Measurements from ENCODE around the gene MIB1. TPM values are rescaled to one million over a fixed set of nuclear protein-coding genes. Genes with fewer than 3 reads are reported as not detected.
"Not testable (repeated sequence)": the region's sequence is repeated elsewhere in the genome, so short reads cannot be mapped to it uniquely, and the experiment has no call there.

MIB1 gene
- total and polyA plus RNA-seq, 10 of the 15 experiments (the other 5 are each of a cell fraction or from before 2014, with no cell fraction given), result 2.3 to 27.5 (median 10.4) TPM

DNA sequence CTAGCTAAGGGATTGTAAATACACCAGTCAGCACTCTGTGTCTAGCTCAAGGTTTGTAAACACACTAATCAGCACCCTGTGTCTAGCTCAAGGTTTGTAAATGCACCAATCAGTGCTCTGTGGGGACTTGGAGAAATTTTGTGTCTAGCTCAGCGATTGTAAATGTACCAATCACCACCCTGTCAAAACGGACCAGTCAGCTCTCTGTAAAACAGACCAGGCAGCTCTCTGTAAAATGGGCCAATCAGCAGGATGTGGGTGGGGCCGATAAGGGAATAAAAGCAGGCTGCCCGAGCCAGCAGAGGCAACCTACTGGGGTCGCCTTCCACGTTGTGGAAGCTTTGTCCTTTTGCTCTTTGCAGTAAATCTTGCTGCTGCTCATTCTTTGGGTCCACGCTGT, 33.5 kb upstream of the MIB1 start:
- H3K9me3 ChIP-seq (replicated peaks; ENCODE audit: control insufficient read depth, insufficient read depth, low read length); H3K27me3 ChIP-seq (replicated peaks in 1 of 2; ENCODE audit: control insufficient read depth in 2 of 2, insufficient read depth in 2 of 2, low read length in 1 of 2); H3K36me3 ChIP-seq (ENCODE audit: control insufficient read depth in 2 of 2, insufficient read depth in 2 of 2, low read length in 1 of 2); H3K4me2 ChIP-seq (ENCODE audit: control insufficient read depth, insufficient read depth); H3K4me3 ChIP-seq; in situ Hi-C loops (cut with MboI); H2AFZ ChIP-seq (ENCODE audit: control insufficient read depth, low read depth, low read length); H3K27ac ChIP-seq (ENCODE audit: control insufficient read depth, insufficient read depth); FAIRE-seq; H3K9ac ChIP-seq (ENCODE audit: control insufficient read depth, insufficient read depth, low read length); BruUV-seq (replicated peaks); H4K20me1 ChIP-seq (ENCODE audit: control insufficient read depth, insufficient read depth); intact Hi-C loops (cut with micrococcal nuclease; ENCODE audit: unreplicated experiment); H3K4me1 ChIP-seq (ENCODE audit: control insufficient read depth, insufficient read depth, low read length); DNase-seq (ENCODE audit: low read depth, low spot score); ATAC-seq: not testable (repeated sequence)
- RAD21 ChIA-PET (ENCODE audit: unreplicated experiment), result interaction anchor here (0.6 kb wide), 1 partner anchor 520 kb away, joined by 3 read pairs; no protein-coding TSS in a partner anchor
- H3K79me2 ChIP-seq (ENCODE audit: control insufficient read depth, insufficient read depth, low read length), result peaks cover 14% of the 10 kb centered on the region
- CTCF ChIA-PET, result interaction anchor here (1.3 kb wide), 1 partner anchor 110 kb away, joined by 4 read pairs; no protein-coding TSS in a partner anchor
- WGBS (ENCODE audit: insufficient coverage, insufficient replicate concordance, low lambda C conversion rate, missing lambda C conversion rate), result 78% methylated on average over 7 of the region's 7 CpGs
- TF ChIP-seq NFYB (IDR thresholded peaks at IDR 0.05; ENCODE audit: insufficient read depth, low read depth, low read length), result peak; percentile 45; the same call in 1 of the 2 replicates
- POLR2A ChIA-PET, result interaction anchor here (1.0 to 1.4 kb wide), 2 partner anchors 41 to 106 kb away, joined by 3 read pairs; partner anchors contain the start of gene ESCO1
- SMC1A ChIA-PET (ENCODE audit: uncharacterized antibody, unreplicated experiment), result interaction anchor here (0.7 to 0.9 kb wide), 2 partner anchors 9 to 36 kb away, joined by 3 read pairs; no protein-coding TSS in a partner anchor

GRCh38 chr18:21714474-21714873, 26.1 kb upstream of the MIB1 start:
- no peak overlapping the region for H3K4me3 ChIP-seq
- no peaks in the 10 kb centered on the region; the same call in 1 of the 2 replicates for H3K4me1 ChIP-seq (ENCODE audit: control insufficient read depth, insufficient read depth, low read length)
- no peaks in the 10 kb centered on the region for H3K27me3 ChIP-seq (replicated peaks in 1 of 2; ENCODE audit: control insufficient read depth in 2 of 2, insufficient read depth in 2 of 2, low read length in 1 of 2)
- 44% methylated on average over 1 of the region's 1 CpG for WGBS (ENCODE audit: insufficient coverage, insufficient replicate concordance, low lambda C conversion rate, missing lambda C conversion rate)
- in situ Hi-C loops (cut with MboI), result no loop called here
- H4K20me1 ChIP-seq (ENCODE audit: control insufficient read depth, insufficient read depth), result no peaks in the 10 kb centered on the region
- POLR2A ChIA-PET, result interaction anchor here (0.8 kb wide), 1 partner anchor 29 kb away, joined by 3 read pairs; no protein-coding TSS in a partner anchor
- RAD21 ChIA-PET (ENCODE audit: unreplicated experiment), result no interaction called here
- DNase-seq (ENCODE audit: low read depth, low spot score) (no peak), ATAC-seq (no peak), FAIRE-seq (no peak)
- no peaks in the 10 kb centered on the region for H3K36me3 ChIP-seq (ENCODE audit: control insufficient read depth in 2 of 2, insufficient read depth in 2 of 2, low read length in 1 of 2)
- H3K9ac ChIP-seq (ENCODE audit: control insufficient read depth, insufficient read depth, low read length), result no peak overlapping the region
- H3K9me3 ChIP-seq (replicated peaks; ENCODE audit: control insufficient read depth, insufficient read depth, low read length), result no peaks in the 10 kb centered on the region
- no peak overlapping the region for H3K4me2 ChIP-seq (ENCODE audit: control insufficient read depth, insufficient read depth)
- no peak overlapping the region for H3K27ac ChIP-seq (ENCODE audit: control insufficient read depth, insufficient read depth)
- SMC1A ChIA-PET (ENCODE audit: uncharacterized antibody, unreplicated experiment), result interaction anchor here (1.2 to 1.8 kb wide), 3 partner anchors 13 to 106 kb away, joined by 3 to 4 read pairs (median 3); partner anchors contain the start of gene MIB1
- TF ChIP-seq NBN (IDR thresholded peaks at IDR 0.05) (no peak), GATAD2B (conservative IDR thresholded peaks at IDR 0.05; ENCODE audit: low read depth) (no peak), RUNX3 (IDR thresholded peaks at IDR 0.05; ENCODE audit: low read length) (peak; percentile 71), ASH2L (IDR thresholded peaks at IDR 0.05; ENCODE audit: borderline replicate concordance, low read depth) (no peak), RELB (IDR thresholded peaks at IDR 0.05; ENCODE audit: low read depth) (no peak), MTA3 (IDR thresholded peaks at IDR 0.05; ENCODE audit: borderline replicate concordance, low read length) (no peak)
- CTCF ChIA-PET, result interaction anchor here (0.6 kb wide), 1 partner anchor 114 kb away, joined by 3 read pairs; the partner anchor contains the start of gene ESCO1
- no TSS peak for BruUV-seq (replicated peaks)
- no peaks in the 10 kb centered on the region for H3K79me2 ChIP-seq (ENCODE audit: control insufficient read depth, insufficient read depth, low read length)
- no peak overlapping the region for H2AFZ ChIP-seq (ENCODE audit: control insufficient read depth, low read depth, low read length)
- intact Hi-C loops (cut with micrococcal nuclease; ENCODE audit: unreplicated experiment), result no loop called here
